Breast epithelium (tissue), 4 donors: ENCODE measurements around the gene CPB2. TPM values are rescaled to one million over a fixed set of nuclear protein-coding genes. Genes with fewer than 3 reads are reported as not detected.

Source experiments
- DNase-seq, 2 donors: peaks; one replicate each; pipeline ENCODE4 v3.0.0-alpha.2; 2019; ENCODE audit warnings: low spot score in 2 of 2
- H3K27ac ChIP-seq, 2 donors: fragments of 200-600 bp; sonication (generic) in 1 of 2; one replicate each; pipeline ENCODE4 v1.5.1; 2016 to 2019; ENCODE audit warnings: mild to moderate bottlenecking in 1 of 2
- H3K27me3 ChIP-seq, 2 donors: fragments of 200-600 bp; sonication (generic) in 1 of 2; one replicate each; pipeline versions ENCODE4 v1.5.1 to v1.6.0; 2017 to 2019; ENCODE audit warnings: control low read depth in 1 of 2, mild to moderate bottlenecking in 1 of 2
- H3K36me3 ChIP-seq: fragments of 200-600 bp; one replicate; pipeline ENCODE4 v1.5.1; 2019
- H3K4me1 ChIP-seq, 2 donors: fragments of 200-600 bp; sonication (generic); one replicate each; pipeline ENCODE4 v1.5.1; 2016 to 2019; ENCODE audit warnings: control low read depth in 1 of 2
- H3K4me3 ChIP-seq, 3 donors: fragments of 200-600 bp; sonication (generic); 1 replicate in 2 of 3; 2 replicates in 1 of 3; pipeline ENCODE4 v1.5.1; 2016 to 2019; ENCODE audit warnings: mild to moderate bottlenecking in 3 of 3, moderate library complexity in 2 of 3
- H3K9me3 ChIP-seq, 2 donors: fragments of 200-600 bp; sonication (generic) in 1 of 2; one replicate each; pipeline ENCODE4 v1.5.1; 2016 to 2019; ENCODE audit warnings: control low read depth in 1 of 2
- CTCF ChIP-seq, 3 donors: fragments of 450-650 bp; IDR thresholded peaks; one replicate each; pipeline ENCODE4 v1.5.1; 2016 to 2017; ENCODE audit warnings: antibody characterized with exemption in 3 of 3, mild to moderate bottlenecking in 3 of 3, moderate library complexity in 3 of 3
- POLR2A ChIP-seq: fragments of 450-650 bp; IDR thresholded peaks from one replicate; pipeline ENCODE4 v1.6.1; 2016; ENCODE audit warnings: antibody characterized with exemption, mild to moderate bottlenecking, moderate library complexity
- POLR2AphosphoS5 ChIP-seq, 3 donors: sonication (generic); formaldehyde crosslinking; IDR thresholded peaks; one replicate each; pipeline ENCODE4 v1.6.1; 2017; ENCODE audit warnings: antibody characterized with exemption in 3 of 3
- intact Hi-C: fragments of 100-400 bp; cut with DNase I; formaldehyde crosslinking; loops from one replicate; pipeline ENCODE4 v1.15.1; 2023; ENCODE audit warnings: low total_unique reads
- total RNA-seq, 3 donors: library from RNA; depleted of rRNA; stranded (reverse); fragments of >200 nt; gene quantifications; one replicate each; pipeline ENCODE4 v1.1.0, GENCODE V29; 2016

The CPB2 gene
- total RNA-seq, 3 donors from 2014 or later: not detected

- H3K4me3 ChIP-seq: no peak overlapping the region
- DNase-seq: no peak
- TF ChIP-seq POLR2AphosphoS5 (IDR thresholded peaks at IDR 0.05) (no peak), CTCF (IDR thresholded peaks at IDR 0.05) (no peak), POLR2A (no peak)
- no peak overlapping the region for H3K27ac ChIP-seq
- intact Hi-C loops: no loop called here
- no peaks in the 10 kb centered on the region for H3K4me1 ChIP-seq
- no peaks in the 10 kb centered on the region for H3K27me3 ChIP-seq
- no peaks in the 10 kb centered on the region for H3K9me3 ChIP-seq
- peaks cover 4% of the 10 kb centered on the region for H3K36me3 ChIP-seq
Measured at GRCh38 chr13:46010148-46010547, 94.7 kb downstream of the CPB2 start.

GRCh38 chr13:46008631-46009030, 96.2 kb downstream of the CPB2 start:
- H3K27me3 ChIP-seq: no peaks in the 10 kb centered on the region
- H3K36me3 ChIP-seq: peaks cover 4% of the 10 kb centered on the region
- no peak overlapping the region for H3K27ac ChIP-seq
- no peak overlapping the region for H3K4me3 ChIP-seq
- intact Hi-C loops: no loop called here
- DNase-seq: no peak
- no peak for TF ChIP-seq POLR2AphosphoS5 (IDR thresholded peaks at IDR 0.05)
- no peaks in the 10 kb centered on the region for H3K9me3 ChIP-seq
- H3K4me1 ChIP-seq: no peaks in the 10 kb centered on the region

- Histone ChIP-seq H3K27me3 (no peaks in the 10 kb centered on the region), H3K4me3 (no peak overlapping the region), H3K36me3 (peaks cover 4% of the 10 kb centered on the region), H3K9me3 (no peaks in the 10 kb centered on the region), H3K4me1 (no peaks in the 10 kb centered on the region), H3K27ac (no peak overlapping the region)
- TF ChIP-seq POLR2AphosphoS5 (IDR thresholded peaks at IDR 0.05) (no peak), POLR2A (no peak)
- DNase-seq: no peak
- intact Hi-C loops: no loop called here
Measured at GRCh38 chr13:46006688-46007452, 98.0 kb downstream of the CPB2 start.

GRCh38 chr13:46004491-46004890, 100.3 kb downstream of the CPB2 start:
- Histone ChIP-seq H3K4me1 (no peaks in the 10 kb centered on the region), H3K4me3 (no peak overlapping the region), H3K27me3 (no peaks in the 10 kb centered on the region), H3K27ac (no peak overlapping the region), H3K9me3 (no peaks in the 10 kb centered on the region), H3K36me3 (peaks cover 4% of the 10 kb centered on the region)
- DNase-seq: no peak
- TF ChIP-seq POLR2A (no peak), POLR2AphosphoS5 (IDR thresholded peaks at IDR 0.05) (no peak), CTCF (IDR thresholded peaks at IDR 0.05) (no peak)
- intact Hi-C loops: no loop called here

Other genes starting within 250 kb of the CPB2 start
- gene ZC3H13, start 52.3 kb downstream of the CPB2 start, total RNA-seq: 10 to 100 TPM; 31.0 to 40.6 (median 38.9) TPM
- 10 to 100 TPM; 28.2 to 94.9 (median 61.3) TPM for gene LCP1, start 77.1 kb upstream of the CPB2 start, total RNA-seq
- under 1 TPM; 0.15 to 0.33 (median 0.16) TPM for gene LRRC63, start 106.9 kb upstream of the CPB2 start, total RNA-seq